Activated T-helper 2 cell treated with anti-CD3 and anti-CD28 coated beads, Interferon-gamma antibody, Interleukin-2, Interleukin-4, amounts not matched to agents 10 μg/mL and 5 μg/mL and 100 μg/mL, durations not matched to agents 14 hours and 24 hours and 36 hours (primary cell): ENCODE measurements around the gene TMEM53. TPM values are rescaled to one million over a fixed set of nuclear protein-coding genes. Genes with fewer than 3 reads are reported as not detected.
"Not testable (repeated sequence)": the region's sequence is repeated elsewhere in the genome, so short reads cannot be mapped to it uniquely, and the experiment has no call there.

Experiments used
- DNase-seq: peaks from one replicate; pipeline ENCODE4 v3.0.0; 2021; ENCODE audit warnings: low spot score
- H3K27ac Mint-ChIP-seq: one replicate; pipeline ENCODE4 v1.8.0; 2021; ENCODE audit warnings: mixed read lengths
- H3K27me3 Mint-ChIP-seq: one replicate; pipeline ENCODE4 v1.8.0; 2021; ENCODE audit warnings: low read depth, mixed read lengths
- H3K36me3 Mint-ChIP-seq: one replicate; pipeline ENCODE4 v1.8.0; 2021; ENCODE audit warnings: low read depth, mixed read lengths
- H3K4me1 Mint-ChIP-seq: one replicate; pipeline ENCODE4 v1.8.0; 2021; ENCODE audit warnings: low read depth, mixed read lengths
- H3K4me3 Mint-ChIP-seq: one replicate; pipeline ENCODE4 v1.8.0; 2021; ENCODE audit warnings: low read depth, mild to moderate bottlenecking, moderate library complexity, mixed read lengths
- H3K9me3 Mint-ChIP-seq: one replicate; pipeline ENCODE4 v1.8.0; 2021; ENCODE audit warnings: mixed read lengths
- intact Hi-C: fragments of 100-400 bp; cut with micrococcal nuclease; formaldehyde crosslinking; loops from one replicate; pipeline ENCODE4 v1.15.1; 2023
- total RNA-seq: library from RNA; stranded (reverse); gene quantifications from 2 replicates; pipeline ENCODE4 v1.2.3, GENCODE V29; 2022

TMEM53 gene
- total RNA-seq, 1 donor from 2014 or later: 6.7 TPM

DNA sequence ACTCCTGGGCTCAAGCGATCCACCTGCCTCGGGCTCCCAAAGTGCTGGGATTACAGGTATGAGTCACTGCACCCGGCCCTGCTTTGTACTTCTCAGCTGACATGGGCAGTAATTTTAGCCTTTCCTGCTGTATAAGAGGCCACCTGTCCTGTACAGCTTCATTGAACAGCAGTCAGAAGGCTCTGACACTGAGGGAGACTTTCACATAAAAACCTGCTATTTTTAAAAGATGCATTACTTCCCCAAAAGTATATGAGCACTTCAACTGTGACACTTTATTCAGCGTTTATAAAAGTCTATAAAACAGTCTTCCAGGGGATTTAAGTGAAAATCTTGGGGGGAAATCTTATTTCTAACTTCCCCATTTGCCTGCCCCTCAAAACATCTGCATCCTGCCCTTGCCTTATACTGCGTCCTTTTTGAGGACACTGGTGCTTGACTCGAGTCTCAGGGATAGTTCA lies 39.1 kb upstream of the TMEM53 start:
- intact Hi-C loops: no loop called here
- Mint-ChIP-seq H3K4me1 (peaks cover 32% of the 10 kb centered on the region), H3K9me3 (no peaks in the 10 kb centered on the region)

DNA sequence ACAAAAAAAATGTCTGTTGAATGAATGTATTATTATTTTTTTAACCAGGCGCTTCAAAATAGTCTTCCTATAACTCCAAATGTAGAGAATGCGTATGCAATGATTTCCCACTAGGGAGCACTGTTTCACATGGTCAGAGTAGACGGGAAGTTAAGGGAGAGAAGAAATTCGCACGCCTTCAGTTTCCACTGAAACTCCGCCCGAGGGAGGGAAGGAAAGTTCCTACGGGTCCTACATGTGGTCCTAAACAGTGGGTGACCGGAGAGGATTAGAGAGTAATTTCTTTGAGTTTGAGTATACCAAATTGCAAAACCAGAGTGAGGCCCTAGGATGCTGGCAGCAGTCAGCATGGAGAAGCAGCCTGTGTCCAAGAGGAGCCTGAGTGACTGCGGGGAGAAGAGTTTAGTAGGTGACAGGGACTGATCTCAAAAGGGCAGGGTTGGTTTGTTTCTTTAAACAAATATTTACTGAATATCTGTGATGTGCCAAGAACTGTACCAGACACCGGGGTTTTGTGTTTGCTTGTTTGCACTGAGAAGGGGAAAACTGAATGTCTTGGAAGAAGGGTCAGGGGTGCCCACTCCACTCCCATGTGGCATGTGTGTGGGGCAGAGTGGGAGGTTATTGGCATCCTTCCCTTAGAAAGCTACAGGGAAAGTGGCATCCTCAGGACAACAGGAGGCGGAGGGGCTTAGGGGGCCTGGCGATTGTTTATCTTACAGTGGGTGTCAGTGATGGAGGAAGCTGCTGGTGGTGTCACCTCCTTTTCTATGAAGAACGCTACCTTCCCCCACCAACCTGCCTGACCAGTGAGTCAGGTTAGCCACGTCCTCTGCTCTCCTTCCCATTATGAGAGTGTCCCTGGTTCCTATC lies 33.9 kb upstream of the TMEM53 start:
- Mint-ChIP-seq H3K4me3 (peak overlapping the region; percentile 47), H3K4me1 (peaks cover 8% of the 10 kb centered on the region), H3K27ac (peak overlapping the region; percentile 52), H3K36me3 (no peaks in the 10 kb centered on the region), H3K27me3 (peaks cover 15% of the 10 kb centered on the region), H3K9me3 (no peaks in the 10 kb centered on the region)
- intact Hi-C loops: no loop called here
- no peak for DNase-seq

More for the DNA sequence above, 39.1 kb upstream of the TMEM53 start:
- Mint-ChIP-seq H3K36me3 (no peaks in the 10 kb centered on the region), H3K4me3 (no peak overlapping the region), H3K27ac (no peak overlapping the region), H3K27me3 (peaks cover 13% of the 10 kb centered on the region)
- DNase-seq: no peak

DNA sequence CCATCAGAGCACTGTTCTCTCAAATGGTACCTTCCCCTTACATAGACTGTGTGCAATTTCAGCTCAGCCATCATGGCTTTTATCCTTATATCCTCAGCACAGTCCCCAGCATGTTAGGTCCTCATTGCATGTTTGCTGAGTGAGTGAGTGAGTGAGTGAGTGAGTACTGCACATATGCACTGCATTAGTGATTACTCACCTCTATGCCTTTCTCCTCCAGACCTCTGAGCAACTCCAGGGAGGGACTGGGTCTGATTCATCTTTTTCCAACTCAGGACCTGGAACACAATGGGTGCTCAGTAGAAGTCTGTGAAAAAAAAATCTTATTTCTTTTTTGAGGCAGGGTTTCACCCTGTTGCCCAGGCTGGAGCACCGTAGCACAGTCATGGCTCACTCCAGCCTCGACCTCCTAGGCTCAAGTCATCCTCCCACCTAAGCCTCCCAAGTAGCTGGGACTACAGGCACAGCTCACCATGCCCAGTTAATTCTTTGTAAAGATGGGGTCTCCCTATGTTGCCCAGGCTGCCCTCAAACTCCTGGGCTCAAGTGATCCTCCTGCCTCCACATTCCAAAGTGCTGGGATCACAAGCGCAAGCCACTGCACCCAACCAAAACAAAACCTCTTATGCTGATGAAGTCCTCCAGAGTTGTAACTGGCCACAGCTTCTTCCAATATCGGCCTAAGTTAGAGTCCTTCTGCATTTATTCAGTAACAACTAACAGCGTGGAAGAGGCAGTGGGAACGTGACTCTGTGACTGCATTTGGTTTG lies 33.0 kb upstream of the TMEM53 start:
- Mint-ChIP-seq H3K4me3 (no peak overlapping the region), H3K36me3 (no peaks in the 10 kb centered on the region), H3K27ac (no peak overlapping the region), H3K27me3 (peaks cover 15% of the 10 kb centered on the region), H3K9me3 (no peaks in the 10 kb centered on the region), H3K4me1 (peaks cover 8% of the 10 kb centered on the region)
- DNase-seq: no peak
- intact Hi-C loops: no loop called here

DNA sequence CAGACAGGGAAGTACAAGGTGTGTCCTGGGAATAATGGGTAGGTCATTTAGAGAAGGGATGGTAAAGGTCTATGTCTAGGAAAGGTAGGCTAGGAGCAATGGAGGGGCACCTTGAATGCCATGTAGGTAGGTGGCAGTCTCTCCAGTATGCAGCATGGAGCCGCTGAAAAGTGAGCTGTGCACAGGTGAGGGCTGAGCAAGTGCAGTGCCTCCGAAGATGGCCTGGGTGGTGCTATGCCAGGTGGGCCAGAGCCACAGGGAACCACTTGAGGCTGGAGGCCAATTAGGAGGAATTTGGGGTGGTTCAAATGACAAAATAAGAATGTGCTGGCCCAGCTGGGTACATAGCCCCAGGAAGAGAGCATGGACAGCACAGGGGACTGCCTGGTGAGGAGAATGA lies 31.7 kb upstream of the TMEM53 start:
- no peaks in the 10 kb centered on the region for H3K36me3 Mint-ChIP-seq
- no peak overlapping the region for H3K4me3 Mint-ChIP-seq
- H3K27me3 Mint-ChIP-seq: peaks cover 6% of the 10 kb centered on the region
- no peaks in the 10 kb centered on the region for H3K9me3 Mint-ChIP-seq
- peaks cover 8% of the 10 kb centered on the region for H3K4me1 Mint-ChIP-seq
- DNase-seq: no peak
- no peak overlapping the region for H3K27ac Mint-ChIP-seq
- intact Hi-C loops: no loop called here

DNA sequence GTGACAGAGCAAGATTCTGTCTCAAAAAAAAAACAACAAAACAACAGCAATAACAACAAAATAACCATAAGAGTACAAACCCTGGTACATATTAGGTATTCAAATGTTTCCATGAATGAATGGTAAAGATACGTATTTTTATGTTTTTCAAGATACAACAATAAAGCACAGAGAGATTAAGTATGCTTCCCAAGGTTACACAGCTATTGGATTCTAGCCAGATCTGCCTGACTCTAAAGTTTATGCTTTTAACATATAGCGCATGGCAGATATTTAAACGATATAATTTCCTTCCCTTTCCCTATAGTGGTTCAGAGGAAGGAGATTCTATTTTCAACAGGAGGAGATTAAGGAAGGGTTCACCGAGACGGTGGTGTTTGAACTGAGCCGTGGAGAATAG lies 31.2 kb upstream of the TMEM53 start:
- intact Hi-C loops: no loop called here
- Mint-ChIP-seq H3K4me1 (peaks cover 8% of the 10 kb centered on the region), H3K27me3 (peaks cover 2% of the 10 kb centered on the region), H3K4me3 (no peak overlapping the region), H3K27ac (no peak overlapping the region), H3K36me3 (no peaks in the 10 kb centered on the region), H3K9me3 (no peaks in the 10 kb centered on the region)
- DNase-seq: no peak

DNA sequence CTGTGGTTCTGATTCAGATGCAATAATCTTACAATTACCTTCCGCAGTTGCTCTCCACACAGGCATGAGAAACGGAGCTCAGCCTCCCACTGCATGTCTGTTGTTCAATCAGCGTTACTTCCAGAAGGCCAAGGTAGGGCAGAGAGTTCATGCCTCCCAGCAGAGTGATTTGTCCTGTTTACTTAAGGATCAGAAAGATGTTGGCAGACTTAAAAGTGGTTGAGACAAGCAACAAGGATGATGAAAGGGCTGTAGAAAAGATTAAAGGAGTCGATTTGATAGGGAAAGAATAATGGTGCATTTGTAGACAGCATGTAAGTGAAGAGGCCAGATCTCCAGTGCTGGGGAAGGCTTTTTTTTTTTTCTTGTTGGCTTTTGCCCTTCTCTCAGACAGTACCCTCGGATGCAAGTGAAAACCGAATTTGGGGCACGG lies 26.9 kb upstream of the TMEM53 start:
- Mint-ChIP-seq H3K4me3 (no peak overlapping the region), H3K27me3 (peaks cover 2% of the 10 kb centered on the region), H3K4me1 (peaks cover 14% of the 10 kb centered on the region), H3K9me3 (no peaks in the 10 kb centered on the region), H3K27ac (no peak overlapping the region), H3K36me3 (no peaks in the 10 kb centered on the region)
- intact Hi-C loops: no loop called here
- no peak for DNase-seq

DNA sequence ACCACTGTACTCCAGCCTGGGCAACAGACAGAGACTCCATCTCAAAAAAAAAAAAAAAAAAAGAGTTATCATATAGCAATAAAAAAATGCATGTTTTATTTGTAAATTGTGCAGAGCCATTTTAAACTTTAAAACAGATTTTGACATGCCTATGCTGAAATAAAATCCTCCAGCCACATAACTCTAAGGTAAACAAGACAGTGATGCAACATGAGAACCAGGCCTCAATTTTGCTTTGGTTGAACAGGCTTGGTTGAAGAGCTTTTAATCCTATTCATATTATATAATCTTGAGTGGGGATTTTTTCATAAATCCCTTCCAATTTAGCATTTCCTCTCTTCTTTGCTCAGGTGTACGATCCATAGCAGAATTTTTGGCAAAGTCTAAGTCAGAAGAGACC lies 26.3 kb upstream of the TMEM53 start:
- Mint-ChIP-seq H3K4me3 (no peak overlapping the region), H3K9me3 (no peaks in the 10 kb centered on the region), H3K27ac (no peak overlapping the region), H3K36me3 (no peaks in the 10 kb centered on the region), H3K27me3 (no peaks in the 10 kb centered on the region), H3K4me1 (peaks cover 14% of the 10 kb centered on the region)
- intact Hi-C loops: no loop called here
- no peak for DNase-seq

DNA sequence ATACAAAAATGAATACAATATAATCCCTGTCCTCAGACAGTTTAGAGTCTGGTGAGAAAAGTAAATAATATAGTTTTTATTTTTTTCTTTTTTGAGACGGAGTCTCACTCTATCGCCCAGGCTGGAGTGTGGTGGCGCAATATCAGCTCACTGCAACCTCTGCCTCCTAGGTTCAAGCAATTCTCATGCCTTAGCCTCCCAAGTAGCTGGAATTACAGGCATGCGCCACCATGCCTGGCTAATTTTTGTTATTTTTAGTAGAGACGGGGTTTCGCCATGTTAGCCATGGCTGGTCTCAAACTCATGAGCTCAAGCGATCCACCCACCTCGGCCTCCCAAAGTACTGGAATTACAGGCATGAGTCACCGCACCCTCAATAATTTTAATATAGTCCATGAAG lies 25.1 kb upstream of the TMEM53 start:
- H3K27me3 Mint-ChIP-seq, H3K27ac Mint-ChIP-seq, H3K4me3 Mint-ChIP-seq, H3K36me3 Mint-ChIP-seq, intact Hi-C loops, H3K9me3 Mint-ChIP-seq, DNase-seq: not testable (repeated sequence)
- peaks cover 14% of the 10 kb centered on the region for H3K4me1 Mint-ChIP-seq

DNA sequence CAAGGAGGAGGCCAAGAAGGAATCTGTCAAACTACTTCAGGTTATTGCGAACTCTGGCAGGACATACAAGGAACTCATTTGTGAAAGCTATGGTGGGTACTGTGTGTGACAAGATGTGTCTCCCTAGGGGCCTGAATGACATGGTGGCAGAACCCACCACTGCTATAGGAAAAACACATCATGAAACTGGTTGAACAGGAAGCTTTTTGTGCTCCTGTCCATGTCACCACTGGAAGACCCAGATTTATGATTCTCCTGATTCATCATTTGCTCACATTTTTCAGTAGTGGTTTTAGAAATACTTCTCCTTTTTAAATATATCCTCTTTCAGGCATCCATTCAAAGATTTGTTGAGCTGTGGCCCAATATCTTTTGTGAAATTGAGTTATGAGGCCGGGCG lies 23.9 kb upstream of the TMEM53 start:
- H3K27me3 Mint-ChIP-seq: no peaks in the 10 kb centered on the region
- H3K9me3 Mint-ChIP-seq: no peaks in the 10 kb centered on the region
- H3K4me3 Mint-ChIP-seq: no peak overlapping the region
- intact Hi-C loops: no loop called here
- H3K4me1 Mint-ChIP-seq: peaks cover 18% of the 10 kb centered on the region
- H3K27ac Mint-ChIP-seq: no peak overlapping the region
- H3K36me3 Mint-ChIP-seq: no peaks in the 10 kb centered on the region
- DNase-seq: no peak

DNA sequence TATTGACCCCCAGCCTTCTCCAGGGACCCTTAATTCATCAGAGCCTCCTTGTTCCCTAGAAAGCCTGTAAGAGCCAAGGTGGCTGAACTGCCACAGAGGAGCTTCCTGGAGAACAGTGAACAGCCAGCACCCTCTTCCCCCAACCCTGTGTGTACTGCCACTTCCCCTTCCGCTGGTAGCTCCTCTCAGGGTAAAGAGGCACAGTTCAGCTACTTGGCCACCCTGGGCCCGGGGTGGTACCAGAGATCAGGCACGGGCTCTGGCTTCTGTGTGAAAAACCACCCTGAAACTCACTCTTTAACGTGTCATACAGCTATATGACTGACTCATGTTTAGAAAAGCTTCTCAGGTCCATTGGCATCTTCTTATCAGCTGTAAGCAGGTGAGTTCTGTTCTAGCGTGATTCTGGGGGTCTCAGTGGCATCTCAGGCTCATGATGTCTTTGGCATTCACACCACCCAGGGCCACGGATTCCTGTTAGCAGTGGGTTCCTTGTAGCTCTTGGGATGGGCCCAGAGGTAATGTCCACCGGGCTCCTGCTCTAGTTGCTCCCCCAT lies 22.6 kb upstream of the TMEM53 start:
- H3K27ac Mint-ChIP-seq: peak overlapping the region; percentile 79
- intact Hi-C loops: no loop called here
- H3K4me1 Mint-ChIP-seq: peaks cover 19% of the 10 kb centered on the region
- DNase-seq: no peak
- H3K36me3 Mint-ChIP-seq: no peaks in the 10 kb centered on the region
- peak overlapping the region; percentile 43 for H3K4me3 Mint-ChIP-seq
- H3K9me3 Mint-ChIP-seq: no peaks in the 10 kb centered on the region
- H3K27me3 Mint-ChIP-seq: no peaks in the 10 kb centered on the region

DNA sequence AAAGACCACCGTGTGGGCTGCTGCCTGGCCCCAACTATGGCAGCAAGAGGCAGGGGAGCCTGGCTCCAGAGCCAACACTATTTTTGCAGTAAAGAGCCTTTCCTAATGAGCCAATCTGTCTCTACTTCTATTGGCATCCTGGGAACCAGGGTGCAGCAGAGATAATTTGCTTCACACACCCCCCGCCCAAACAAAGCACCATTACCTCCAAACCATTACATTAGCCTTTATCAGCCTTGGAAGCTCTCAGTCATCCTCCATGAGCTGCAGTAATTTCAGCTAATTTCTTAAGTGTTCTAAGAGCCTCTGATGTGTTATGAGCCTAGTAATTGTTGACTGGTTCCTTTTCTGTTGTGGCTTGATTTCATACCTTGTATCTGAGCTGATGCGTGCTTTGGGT lies 21.8 kb upstream of the TMEM53 start:
- Mint-ChIP-seq H3K4me3 (no peak overlapping the region), H3K27ac (peak overlapping the region; percentile 79), H3K27me3 (peaks cover 4% of the 10 kb centered on the region), H3K9me3 (no peaks in the 10 kb centered on the region), H3K4me1 (peaks cover 23% of the 10 kb centered on the region), H3K36me3 (no peaks in the 10 kb centered on the region)
- DNase-seq: no peak
- intact Hi-C loops: no loop called here

DNA sequence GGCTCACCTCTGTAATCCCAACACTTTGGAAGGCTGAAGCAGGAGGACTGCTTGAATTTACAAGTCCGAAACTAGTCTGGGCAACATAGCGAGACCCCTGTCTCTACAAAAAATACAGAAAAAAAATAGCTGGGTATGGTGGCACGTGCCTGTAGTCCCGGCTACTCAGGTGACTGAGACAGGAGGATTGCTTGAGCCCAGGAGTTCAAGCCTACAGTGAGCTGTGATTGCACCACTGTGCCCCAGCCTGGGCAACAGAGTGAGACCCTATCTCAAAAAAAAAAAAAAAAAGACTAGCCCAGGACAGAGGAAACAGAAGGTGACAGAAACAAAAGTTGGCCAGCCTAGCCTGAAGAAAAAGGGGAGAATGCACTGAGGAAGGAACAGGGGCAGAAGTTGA lies 21.4 kb upstream of the TMEM53 start:
- Mint-ChIP-seq H3K4me3 (no peak overlapping the region), H3K27me3 (peaks cover 4% of the 10 kb centered on the region), H3K9me3 (no peaks in the 10 kb centered on the region), H3K36me3 (no peaks in the 10 kb centered on the region), H3K27ac (no peak overlapping the region), H3K4me1 (peaks cover 23% of the 10 kb centered on the region)
- no peak for DNase-seq
- intact Hi-C loops: no loop called here
